PC-9 (cell line): ENCODE results near the gene ARHGAP22. TPM values are rescaled to one million over a fixed set of nuclear protein-coding genes. Genes with fewer than 3 reads are reported as not detected.

Experiments used
- BruUV-seq: library from RNA; stranded (reverse); fragments of 400-500 nt; replicated peaks from 2 replicates; lab custom pipeline; 2021; lab: Mats Ljungman, UMichigan
- CTCF ChIA-PET: fragments of 300-600 bp; sonication (Branson Sonifier 250); formaldehyde crosslinking; loops from one replicate; lab custom pipeline; 2022; ENCODE audit warnings: antibody characterized with exemption; lab: Charles Lee
- POLR2A ChIA-PET: fragments of 300-600 bp; sonication (Branson Sonifier 250); formaldehyde crosslinking; loops from one replicate; lab custom pipeline; 2022; ENCODE audit warnings: antibody characterized with exemption; ENCODE audit not compliant: unreplicated experiment; lab: Charles Lee
- DNase-seq, 2 experiments: peaks; one replicate each; pipeline versions ENCODE4 v3.0.0 to v3.0.0-alpha.2; 2015 to 2022; ENCODE audit warnings: mixed read lengths in 1 of 2
- H2AFZ ChIP-seq: fragments of 200-600 bp; sonication (generic); 2 replicates; pipeline ENCODE4 v1.8.1; 2017; ENCODE audit warnings: antibody characterized with exemption
- H3F3A ChIP-seq: fragments of 200-600 bp; sonication (generic); 2 replicates; pipeline ENCODE4 v1.8.1; 2017; ENCODE audit warnings: antibody characterized with exemption, mild to moderate bottlenecking, low read depth; ENCODE audit not compliant: insufficient read depth
- H3K27ac ChIP-seq: fragments of 200-600 bp; sonication (generic); 2 replicates; pipeline ENCODE4 v1.6.1; 2016; ENCODE audit warnings: mixed run types
- H3K27me3 ChIP-seq: fragments of 200-600 bp; sonication (generic); 2 replicates; pipeline ENCODE4 v1.6.1; 2016; ENCODE audit warnings: low read depth, mixed run types; ENCODE audit not compliant: insufficient read depth
- H3K36me3 ChIP-seq: fragments of 200-600 bp; sonication (generic); 2 replicates; pipeline ENCODE4 v1.6.1; 2016; ENCODE audit warnings: low read depth, mixed run types
- H3K4me1 ChIP-seq: fragments of 200-600 bp; sonication (generic); replicated peaks from 2 replicates; pipeline ENCODE4 v1.6.1; 2016; ENCODE audit warnings: mixed run types; ENCODE audit not compliant: insufficient read depth
- H3K4me2 ChIP-seq: fragments of 200-600 bp; sonication (generic); 2 replicates; pipeline ENCODE4 v1.6.1; 2017; ENCODE audit warnings: mixed run types
- H3K4me3 ChIP-seq: fragments of 200-600 bp; sonication (generic); 2 replicates; pipeline ENCODE4 v1.6.1; 2016; ENCODE audit warnings: mixed run types
- H3K79me2 ChIP-seq: fragments of 200-600 bp; sonication (generic); 2 replicates; pipeline ENCODE4 v1.6.1; 2017; ENCODE audit warnings: low read depth, mixed run types
- H3K9me2 ChIP-seq: fragments of 200-600 bp; sonication (generic); 2 replicates; pipeline ENCODE4 v1.8.1; 2017; ENCODE audit warnings: mild to moderate bottlenecking; ENCODE audit not compliant: insufficient read depth
- H3K9me3 ChIP-seq: fragments of 200-600 bp; sonication (generic); 2 replicates; pipeline ENCODE4 v1.8.1; 2016; ENCODE audit warnings: low read depth; ENCODE audit not compliant: insufficient read depth
- H4K20me1 ChIP-seq: fragments of 200-600 bp; sonication (generic); 2 replicates; pipeline ENCODE4 v1.8.1; 2017; ENCODE audit not compliant: insufficient read depth
- EZH2 ChIP-seq: fragments of 200-600 bp; sonication (generic); IDR thresholded peaks from 2 replicates; pipeline ENCODE4 v1.8.0; 2017; ENCODE audit warnings: antibody characterized with exemption, low read depth
- intact Hi-C: fragments of 100-400 bp; cut with micrococcal nuclease; formaldehyde crosslinking; loops from one replicate; pipeline ENCODE4 v1.10.0; 2022; ENCODE audit not compliant: unreplicated experiment
- total RNA-seq: library from RNA; stranded (reverse); gene quantifications from 2 replicates; pipeline ENCODE4 v1.2.3, GENCODE V29; 2021
- TF ChIP-seq, protein P1 (sequence below): fragments of 200-600 bp; sonication (generic); conservative IDR thresholded peaks from 2 replicates; pipeline ENCODE4 v1.6.1; 2017; ENCODE audit warnings: mixed run types, antibody characterized with exemption, mild to moderate bottlenecking, moderate library complexity

Gene ARHGAP22
- total RNA-seq, 1 experiment from 2014 or later: 4.0 TPM

GRCh38 chr10:48455055-48455391 lies 149.8 kb downstream of the ARHGAP22 start:
- H3K4me1 ChIP-seq: no peaks in the 10 kb centered on the region
- no peaks in the 10 kb centered on the region for H4K20me1 ChIP-seq
- H3K36me3 ChIP-seq: no peaks in the 10 kb centered on the region
- H3K27ac ChIP-seq: no peak overlapping the region
- no peak overlapping the region for H3K4me3 ChIP-seq
- no peaks in the 10 kb centered on the region for H3K79me2 ChIP-seq
- H3K4me2 ChIP-seq: no peak overlapping the region
- BruUV-seq: no TSS peak
- H2AFZ ChIP-seq: no peak overlapping the region
- H3K9me2 ChIP-seq: no peaks in the 10 kb centered on the region
- CTCF ChIA-PET: no interaction called here
- no peaks in the 10 kb centered on the region for H3K9me3 ChIP-seq
- TF ChIP-seq, protein P1, sequence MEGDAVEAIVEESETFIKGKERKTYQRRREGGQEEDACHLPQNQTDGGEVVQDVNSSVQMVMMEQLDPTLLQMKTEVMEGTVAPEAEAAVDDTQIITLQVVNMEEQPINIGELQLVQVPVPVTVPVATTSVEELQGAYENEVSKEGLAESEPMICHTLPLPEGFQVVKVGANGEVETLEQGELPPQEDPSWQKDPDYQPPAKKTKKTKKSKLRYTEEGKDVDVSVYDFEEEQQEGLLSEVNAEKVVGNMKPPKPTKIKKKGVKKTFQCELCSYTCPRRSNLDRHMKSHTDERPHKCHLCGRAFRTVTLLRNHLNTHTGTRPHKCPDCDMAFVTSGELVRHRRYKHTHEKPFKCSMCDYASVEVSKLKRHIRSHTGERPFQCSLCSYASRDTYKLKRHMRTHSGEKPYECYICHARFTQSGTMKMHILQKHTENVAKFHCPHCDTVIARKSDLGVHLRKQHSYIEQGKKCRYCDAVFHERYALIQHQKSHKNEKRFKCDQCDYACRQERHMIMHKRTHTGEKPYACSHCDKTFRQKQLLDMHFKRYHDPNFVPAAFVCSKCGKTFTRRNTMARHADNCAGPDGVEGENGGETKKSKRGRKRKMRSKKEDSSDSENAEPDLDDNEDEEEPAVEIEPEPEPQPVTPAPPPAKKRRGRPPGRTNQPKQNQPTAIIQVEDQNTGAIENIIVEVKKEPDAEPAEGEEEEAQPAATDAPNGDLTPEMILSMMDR: no peak
- no peak for TF ChIP-seq EZH2
- H3F3A ChIP-seq: no peaks in the 10 kb centered on the region
- intact Hi-C loops: no loop called here
- H3K27me3 ChIP-seq: no peaks in the 10 kb centered on the region
- DNase-seq: no peak
- POLR2A ChIA-PET: no interaction called here

DNA sequence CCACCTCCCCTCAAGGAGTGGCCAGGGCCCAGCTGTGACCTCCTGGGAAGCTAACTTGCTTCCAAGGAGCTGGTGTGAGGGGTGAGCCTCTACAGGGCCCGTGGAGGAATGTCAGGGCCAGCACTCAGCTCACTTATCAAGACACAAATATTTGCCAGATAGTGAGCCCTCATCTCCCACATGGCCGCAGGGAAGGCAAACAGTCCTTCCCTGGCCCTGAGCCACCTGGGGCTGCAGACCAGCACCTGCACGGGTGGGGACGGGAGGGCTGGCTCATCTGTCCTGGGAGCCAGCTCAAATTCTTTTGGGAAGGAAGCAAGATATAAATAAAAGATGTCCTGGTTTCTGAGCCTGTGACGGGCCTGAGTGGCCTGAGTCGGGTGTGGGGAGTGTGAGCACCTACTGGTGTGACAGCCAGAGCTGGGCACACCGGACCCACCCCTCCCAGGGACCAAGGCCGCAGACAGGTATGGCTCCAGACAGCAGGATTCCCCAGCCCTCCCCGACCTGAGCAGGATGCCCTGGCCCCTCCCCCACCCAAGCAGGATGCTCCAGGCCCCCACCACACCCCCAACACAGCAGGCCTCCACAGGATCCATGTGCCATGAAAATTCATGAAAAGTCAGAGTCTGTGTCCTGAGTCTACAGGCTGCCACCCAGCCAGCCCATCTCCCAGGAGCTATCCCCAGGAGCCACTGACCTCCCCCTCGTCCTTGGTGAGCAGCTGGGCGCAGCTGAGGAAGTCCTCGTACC lies 150.4 kb downstream of the ARHGAP22 start:
- no peak for DNase-seq

DNA sequence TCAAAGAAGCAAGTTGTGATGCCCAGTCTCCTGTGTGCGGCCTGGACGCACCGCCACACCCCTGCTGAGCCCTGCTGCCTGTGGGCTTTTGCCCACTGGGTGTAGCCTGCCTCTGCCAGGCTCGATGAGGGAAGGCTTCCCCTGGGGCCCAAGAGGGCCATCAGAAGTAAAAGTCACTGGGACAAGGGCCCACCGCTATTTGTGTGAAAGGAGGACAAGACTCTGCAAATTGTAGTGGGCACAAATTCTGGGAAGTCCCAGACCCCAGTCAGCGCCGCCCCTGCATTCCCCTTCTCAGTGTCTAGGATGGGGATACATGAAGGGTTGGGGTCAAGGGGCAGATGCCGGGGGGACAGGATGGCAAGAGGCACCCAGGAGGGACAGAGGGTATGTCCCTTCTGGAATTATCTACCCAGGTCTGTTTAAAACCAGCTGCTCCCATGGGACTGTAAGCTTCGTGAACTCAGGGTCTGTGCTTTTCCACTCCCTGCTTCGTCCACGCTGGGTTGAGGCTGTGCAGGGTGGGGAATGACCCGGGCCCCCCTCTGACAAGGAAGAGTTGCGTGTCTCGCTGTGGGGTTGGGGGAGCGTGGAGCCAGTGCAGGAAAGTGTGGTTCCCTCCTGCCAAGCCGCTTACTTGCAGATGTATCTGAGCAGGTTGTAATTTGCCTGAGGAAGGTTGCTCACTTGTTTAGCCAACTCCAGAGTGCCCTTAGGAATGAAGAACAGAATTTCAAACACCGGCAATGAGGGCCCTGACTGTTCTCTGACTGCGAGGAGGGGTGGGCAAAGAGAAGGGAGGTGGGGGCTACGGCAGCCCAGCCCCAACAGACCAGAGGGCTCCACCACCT lies 151.2 kb downstream of the ARHGAP22 start:
- ChIA-PET CTCF (no interaction called here), POLR2A (no interaction called here)
- BruUV-seq: no TSS peak
- H3K79me2 ChIP-seq: no peaks in the 10 kb centered on the region
- intact Hi-C loops: no loop called here
- TF ChIP-seq, protein P1: no peak
- no peak for TF ChIP-seq EZH2
- no peak overlapping the region for H3K27ac ChIP-seq
- no peak for DNase-seq
- no peak overlapping the region for H3K4me3 ChIP-seq
- no peaks in the 10 kb centered on the region for H3K27me3 ChIP-seq
- no peaks in the 10 kb centered on the region for H3K9me3 ChIP-seq
- no peaks in the 10 kb centered on the region for H3K9me2 ChIP-seq
- no peaks in the 10 kb centered on the region for H3K36me3 ChIP-seq
- no peak overlapping the region for H2AFZ ChIP-seq
- no peaks in the 10 kb centered on the region for H3F3A ChIP-seq
- no peaks in the 10 kb centered on the region for H4K20me1 ChIP-seq
- H3K4me1 ChIP-seq: no peaks in the 10 kb centered on the region
- H3K4me2 ChIP-seq: no peak overlapping the region

More for the DNA sequence above, 150.4 kb downstream of the ARHGAP22 start:
- H3K4me1 ChIP-seq: no peaks in the 10 kb centered on the region
- no peaks in the 10 kb centered on the region for H3K9me3 ChIP-seq
- no peaks in the 10 kb centered on the region for H3F3A ChIP-seq
- ChIA-PET CTCF (no interaction called here), POLR2A (no interaction called here)
- H4K20me1 ChIP-seq: no peaks in the 10 kb centered on the region
- no TSS peak for BruUV-seq
- no peak overlapping the region for H2AFZ ChIP-seq
- no peak overlapping the region for H3K27ac ChIP-seq
- no peak overlapping the region for H3K4me3 ChIP-seq
- no peaks in the 10 kb centered on the region for H3K9me2 ChIP-seq
- H3K4me2 ChIP-seq: no peak overlapping the region
- H3K27me3 ChIP-seq: no peaks in the 10 kb centered on the region
- H3K36me3 ChIP-seq: no peaks in the 10 kb centered on the region
- intact Hi-C loops: no loop called here
- H3K79me2 ChIP-seq: no peaks in the 10 kb centered on the region
- TF ChIP-seq, protein P1: no peak
- TF ChIP-seq EZH2: no peak
